NCI-H510A treated with DMSO at 0.1 percent for 48 hours (cell line): ENCODE measurements around the gene SAMD4B.
"Not testable (repeated sequence)": the region's sequence is repeated elsewhere in the genome, so short reads cannot be mapped to it uniquely, and the experiment has no call there.

ENCODE experiments used
- DNase-seq: peaks from one replicate; lab custom pipeline; 2025; lab: John Stamatoyannopoulos, UW

The SAMD4B gene

GRCh38 chr19:39336483-39336882 is 5.7 kb upstream of the SAMD4B start:
- DNase-seq: no peak

DNA sequence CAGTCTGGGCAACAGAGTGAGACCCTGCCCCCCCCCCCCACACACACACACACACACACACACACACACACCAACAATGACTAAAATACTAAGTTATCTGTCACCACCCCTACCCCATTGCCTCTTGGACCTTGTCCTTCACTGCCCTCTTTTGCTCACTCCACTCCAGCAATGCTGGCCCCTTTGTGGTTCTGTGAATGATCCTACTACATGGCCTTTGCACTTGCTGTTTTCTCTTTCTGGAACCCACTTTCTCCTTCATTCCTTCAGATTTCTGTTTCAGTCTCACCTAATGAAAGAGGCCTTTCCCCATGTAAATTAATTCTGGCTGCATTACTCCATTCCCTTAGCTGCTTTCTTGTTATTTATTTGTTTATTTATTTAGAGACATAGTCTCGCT is 2.5 kb upstream of the SAMD4B start:
- no peak for DNase-seq

GRCh38 chr19:39340156-39340555 is 2.1 kb upstream of the SAMD4B start:
- DNase-seq: not testable (repeated sequence)

DNA sequence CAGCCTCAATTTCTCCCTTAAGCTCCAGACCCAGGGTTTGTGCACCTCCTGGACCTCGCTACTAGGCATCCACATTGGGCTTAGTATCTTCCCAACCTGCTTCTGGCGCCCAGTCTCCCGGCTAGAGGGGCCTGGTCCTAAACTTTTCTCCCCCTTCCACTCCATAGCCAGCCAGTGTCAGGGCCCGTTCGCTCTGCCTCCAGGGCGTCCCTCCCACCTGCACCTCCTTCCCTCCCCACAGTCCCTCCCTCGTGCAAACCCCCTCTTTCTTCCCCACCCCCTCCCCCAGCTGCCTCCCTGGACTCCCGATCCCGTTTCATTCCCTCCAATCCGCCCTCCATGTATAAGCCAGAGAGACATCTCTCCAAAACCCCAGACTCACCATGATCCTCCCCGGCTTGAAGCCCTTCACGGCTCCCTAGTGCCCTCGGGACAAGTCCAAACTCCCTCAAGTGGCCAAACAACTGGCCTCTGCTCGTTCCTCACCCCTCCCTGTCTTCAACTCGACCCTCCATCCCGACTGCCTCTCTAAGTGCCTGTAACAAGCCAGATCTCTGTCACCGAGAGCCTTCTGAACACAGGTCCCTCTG is 997 bp upstream of the SAMD4B start:
- no peak for DNase-seq

DNA sequence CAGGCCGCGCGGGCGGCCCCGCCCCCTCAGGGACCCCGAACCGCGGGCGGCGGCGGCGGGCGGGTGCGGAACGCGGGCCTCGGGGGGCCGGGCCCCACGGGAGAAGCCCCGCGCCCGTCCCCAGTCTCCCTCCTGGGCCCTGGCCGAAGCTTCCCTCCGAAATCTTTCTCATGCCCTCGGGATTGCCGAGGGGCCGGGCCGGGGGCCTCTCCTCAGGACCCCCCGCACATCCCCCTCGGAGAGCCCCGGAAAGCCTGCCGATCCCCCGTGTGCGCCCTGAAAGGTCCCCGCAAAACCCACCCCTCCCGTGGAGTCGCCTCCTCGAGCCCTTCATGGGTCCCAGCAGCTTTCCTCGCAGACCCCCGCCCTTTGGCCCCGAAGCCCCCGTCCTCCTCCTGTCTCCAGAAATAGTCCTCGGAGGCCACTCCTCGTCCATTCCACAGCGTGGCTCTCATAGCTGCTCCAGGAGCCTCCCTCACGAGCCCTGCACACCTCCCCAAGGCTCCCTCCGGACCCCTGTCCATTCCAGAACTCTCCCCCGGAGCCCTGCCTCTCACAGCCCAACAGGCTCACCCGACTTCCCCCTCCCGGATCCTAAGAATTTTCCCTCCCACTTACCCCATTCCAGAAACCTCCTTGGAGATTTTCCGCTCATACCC is 555 bp downstream of the SAMD4B start:
- DNase-seq: no peak

- DNase-seq: no peak
Measured at GRCh38 chr19:39345956-39346355, 3.7 kb downstream of the SAMD4B start.

DNA sequence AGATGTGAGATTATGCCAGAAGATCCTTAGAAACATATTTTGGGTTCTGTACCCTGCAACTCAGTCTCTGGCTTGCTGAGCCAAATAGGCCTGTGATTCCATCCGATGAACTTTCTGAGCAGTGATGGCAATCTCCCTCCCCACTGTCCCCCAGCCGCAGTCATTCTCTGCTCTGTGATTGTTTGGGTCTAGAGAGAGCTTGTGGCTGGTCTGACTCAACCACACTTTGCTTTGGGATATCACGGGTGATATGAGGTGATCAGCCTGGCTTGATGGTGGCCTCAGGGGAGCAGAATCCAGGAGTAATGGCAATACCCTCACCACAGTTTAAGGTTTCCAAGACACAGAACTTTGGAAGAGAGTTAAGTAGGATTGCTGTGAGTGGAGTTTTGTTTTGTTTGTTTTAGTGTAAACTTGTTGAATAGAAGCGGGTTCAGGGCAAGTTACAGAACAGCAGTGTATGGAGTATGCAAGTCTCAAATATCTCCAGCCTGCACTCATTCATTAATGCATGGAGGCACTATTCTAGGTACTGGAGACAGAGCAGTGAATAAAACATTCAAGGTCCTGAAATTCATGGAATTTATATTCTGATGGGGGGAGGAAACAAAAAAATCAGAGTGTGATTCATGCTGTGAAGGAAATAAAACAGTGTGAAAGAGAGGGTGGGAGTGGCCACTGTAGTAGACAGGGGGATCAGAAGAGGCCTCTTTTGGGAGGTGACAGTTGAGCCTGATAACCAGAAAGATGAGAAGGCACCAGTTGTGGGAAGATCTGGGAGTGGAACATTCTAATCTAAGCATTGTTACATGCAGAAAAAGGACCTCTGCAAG is 5.3 kb downstream of the SAMD4B start:
- DNase-seq: no peak

DNA sequence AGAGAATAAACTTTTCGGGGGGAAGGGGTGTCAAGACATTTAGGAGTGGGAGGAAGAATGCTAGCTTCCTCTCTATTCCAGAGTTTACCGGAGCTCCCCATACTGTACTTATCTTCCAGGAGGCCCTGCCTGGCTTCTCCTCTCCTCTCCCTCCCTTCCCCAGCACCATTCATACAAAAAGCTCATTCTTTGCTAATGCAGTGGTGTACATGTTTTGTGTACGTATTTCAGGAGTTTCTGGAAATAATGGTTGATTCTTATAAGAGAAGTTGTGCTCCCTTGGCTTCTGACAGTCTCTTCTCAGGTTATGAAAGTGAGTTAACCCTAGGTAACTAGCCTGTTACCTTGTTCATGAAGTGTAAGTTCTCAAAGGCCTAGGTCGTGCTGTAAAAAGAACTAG is 7.1 kb downstream of the SAMD4B start:
- no peak for DNase-seq

GRCh38 chr19:39350156-39350555 is 7.9 kb downstream of the SAMD4B start:
- no peak for DNase-seq

DNA sequence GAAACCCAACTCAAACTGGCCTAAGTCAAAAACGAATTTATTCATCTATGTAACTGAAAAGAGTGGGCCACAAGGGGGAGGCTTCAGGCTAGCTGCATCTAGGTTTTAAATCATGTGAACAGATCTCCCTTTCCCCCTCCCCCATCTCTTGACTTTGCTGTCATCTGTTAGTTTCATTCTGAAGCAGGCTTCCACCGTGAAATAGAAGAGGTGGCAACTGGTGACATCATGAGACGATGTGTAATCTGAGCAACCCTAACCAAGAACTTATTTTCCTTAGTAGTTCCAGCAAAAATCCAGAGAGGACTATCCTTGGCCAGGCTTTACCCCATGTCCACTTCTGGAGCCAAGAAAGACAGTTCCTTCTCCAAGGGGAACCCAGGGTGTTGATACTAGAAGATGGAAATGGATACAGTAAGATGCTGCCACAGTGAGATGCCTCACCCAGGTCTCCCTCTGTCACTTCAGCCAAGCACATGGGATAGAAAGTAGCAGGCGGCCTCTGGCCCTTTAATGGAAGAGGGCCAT is 9.4 kb downstream of the SAMD4B start:
- DNase-seq: no peak

- DNase-seq: no peak
Measured at GRCh38 chr19:39352381-39353255, 10.4 kb downstream of the SAMD4B start.

GRCh38 chr19:39355253-39355652 is 13.0 kb downstream of the SAMD4B start:
- no peak for DNase-seq

DNA sequence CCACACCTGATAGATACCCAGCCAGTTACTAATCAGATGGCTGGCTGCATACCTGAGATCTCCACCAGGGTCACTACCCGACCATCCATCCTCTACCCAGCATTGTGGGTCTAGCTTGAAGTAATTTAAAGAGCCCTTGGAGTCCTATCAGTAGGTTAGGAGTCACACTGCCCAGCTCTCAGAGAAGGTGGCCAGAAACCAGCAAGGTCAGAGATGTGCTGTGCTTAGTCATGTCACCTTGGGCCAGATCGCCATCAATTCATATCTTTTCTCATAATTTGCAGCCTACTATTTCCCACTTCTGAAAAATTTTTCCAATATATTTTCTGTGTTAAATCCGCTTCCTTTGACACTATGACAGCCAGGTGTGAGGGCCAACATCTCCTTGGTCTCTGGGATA is 13.9 kb downstream of the SAMD4B start:
- no peak for DNase-seq

GRCh38 chr19:39356647-39357046 is 14.4 kb downstream of the SAMD4B start:
- no peak for DNase-seq

DNA sequence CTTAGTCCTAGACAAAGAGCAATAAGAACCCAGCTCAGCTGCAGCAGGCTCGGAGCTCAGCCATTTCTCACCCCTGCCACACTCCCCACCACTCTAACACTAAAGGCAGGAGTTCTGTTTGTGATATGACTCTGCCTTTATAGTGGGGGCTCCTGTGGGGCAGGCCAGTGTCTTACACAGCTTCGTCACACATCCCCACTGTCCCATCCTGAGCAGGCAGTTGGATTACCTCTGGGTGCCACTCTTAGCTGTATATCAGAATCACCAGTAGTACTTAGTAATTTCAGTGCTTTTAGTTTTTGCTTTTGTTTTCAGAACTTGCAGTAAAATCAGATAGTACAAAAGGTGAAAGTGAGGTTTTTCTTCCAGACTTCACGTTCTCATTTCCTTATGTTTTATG is 16.8 kb downstream of the SAMD4B start:
- DNase-seq: no peak

DNA sequence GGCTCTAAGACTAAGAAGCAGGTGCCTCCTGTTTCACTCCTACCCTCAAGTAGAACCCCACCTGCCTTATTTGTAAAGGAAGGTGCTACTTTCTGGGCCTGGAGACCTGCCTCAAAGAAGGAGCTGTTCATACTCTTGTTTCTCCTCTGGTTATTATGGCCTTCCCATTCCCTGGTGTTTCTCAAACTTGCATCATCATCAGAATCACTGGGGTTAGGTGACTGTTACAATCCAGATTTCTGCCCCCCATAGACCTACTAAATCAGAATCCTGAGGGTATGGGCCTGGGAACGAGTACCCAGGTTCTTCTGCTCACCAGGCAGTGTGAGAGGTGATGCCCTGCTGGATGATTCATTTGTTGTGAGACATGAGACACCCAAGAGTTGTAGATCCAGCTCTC is 18.4 kb downstream of the SAMD4B start:
- DNase-seq: no peak

- no peak for DNase-seq
Measured at GRCh38 chr19:39362682-39363657, 20.7 kb downstream of the SAMD4B start.

GRCh38 chr19:39363901-39364457 is 21.8 kb downstream of the SAMD4B start:
- no peak for DNase-seq

DNA sequence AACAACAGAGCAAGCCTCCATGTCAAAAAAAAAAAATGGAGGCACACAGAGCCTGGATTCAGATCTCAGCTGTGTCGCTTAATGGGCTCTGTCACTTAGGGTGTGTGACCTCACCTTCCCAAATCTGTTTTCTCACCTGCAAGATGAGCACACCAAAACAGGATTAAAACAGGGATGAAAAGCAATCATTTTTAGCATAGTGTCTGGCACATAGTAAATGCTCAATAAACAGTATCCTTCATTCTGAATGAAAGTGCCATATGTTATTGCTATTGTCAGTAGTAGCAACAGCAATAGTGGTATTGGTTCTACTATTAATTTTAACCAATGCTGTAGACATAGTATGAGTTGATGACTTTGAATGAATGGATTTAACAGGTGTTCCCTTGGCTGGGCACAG is 23.3 kb downstream of the SAMD4B start:
- DNase-seq: no peak

DNA sequence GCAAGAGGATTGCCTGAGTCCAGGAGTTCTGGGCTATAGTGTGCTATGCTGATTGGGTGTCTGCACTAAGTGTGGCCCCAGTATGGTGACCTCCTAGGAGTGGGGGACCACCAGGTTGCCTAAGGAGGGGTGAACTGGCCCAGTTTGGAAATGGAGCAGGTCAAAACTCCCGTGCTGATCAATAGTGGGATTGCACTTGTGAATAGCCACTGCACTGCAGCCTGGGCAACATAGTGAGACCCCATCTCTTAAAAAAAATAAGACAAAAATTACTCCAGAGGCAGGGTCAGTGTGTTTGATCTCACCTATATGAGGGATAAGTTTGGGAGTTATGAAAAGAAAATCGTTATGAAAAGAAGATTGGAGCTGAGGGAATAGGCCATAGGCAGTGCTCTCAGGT is 27.0 kb downstream of the SAMD4B start:
- no peak for DNase-seq

GRCh38 chr19:39370735-39371134 is 28.5 kb downstream of the SAMD4B start:
- DNase-seq: no peak
